ENCODE data around the gene SNX27. TPM values are rescaled to one million over a fixed set of nuclear protein-coding genes. Genes with fewer than 3 reads are reported as not detected.

The SNX27 gene
- total and polyA plus RNA-seq, 2 donors (not counting 1 experiment from before 2014, with no cell fraction given) = 29.5 to 38.1 TPM

DNA sequence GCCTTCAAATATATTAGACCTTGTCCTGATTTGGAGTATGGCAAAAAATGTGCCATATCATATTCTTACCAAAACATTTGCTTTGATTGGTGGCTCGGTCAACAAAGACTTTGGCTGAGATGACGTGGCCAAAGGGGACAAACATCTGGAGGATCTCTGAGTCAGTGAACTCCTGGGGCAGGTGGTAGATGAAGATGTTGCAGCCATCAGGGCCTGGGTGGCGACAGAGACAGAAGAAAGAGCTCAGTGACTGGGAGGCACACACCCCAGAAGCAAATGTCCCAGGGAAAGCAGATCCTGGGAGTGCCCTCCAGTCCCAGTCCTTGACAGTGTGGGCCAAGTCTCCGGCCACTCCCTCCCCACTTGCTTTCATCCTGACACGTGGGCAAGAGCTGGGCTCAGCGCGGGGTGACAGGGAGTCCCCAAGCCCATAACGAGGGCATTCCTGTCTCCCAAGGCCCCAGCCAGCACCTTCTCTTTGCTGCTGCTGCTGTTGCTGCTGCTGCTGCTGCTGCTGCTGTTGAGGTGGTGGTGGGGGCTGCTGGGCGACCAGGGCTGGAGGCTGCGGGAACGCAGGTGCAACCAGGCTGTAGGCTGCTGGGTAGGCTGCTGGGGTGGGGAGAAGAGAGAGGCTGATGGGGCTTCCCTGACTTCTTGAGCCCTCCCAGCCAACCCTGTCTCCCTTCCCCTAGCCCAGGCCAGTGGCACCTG lies 94.1 kb downstream of the SNX27 start:
- no peak for DNase-seq (ENCODE audit: low read depth in 2 of 2)

DNA sequence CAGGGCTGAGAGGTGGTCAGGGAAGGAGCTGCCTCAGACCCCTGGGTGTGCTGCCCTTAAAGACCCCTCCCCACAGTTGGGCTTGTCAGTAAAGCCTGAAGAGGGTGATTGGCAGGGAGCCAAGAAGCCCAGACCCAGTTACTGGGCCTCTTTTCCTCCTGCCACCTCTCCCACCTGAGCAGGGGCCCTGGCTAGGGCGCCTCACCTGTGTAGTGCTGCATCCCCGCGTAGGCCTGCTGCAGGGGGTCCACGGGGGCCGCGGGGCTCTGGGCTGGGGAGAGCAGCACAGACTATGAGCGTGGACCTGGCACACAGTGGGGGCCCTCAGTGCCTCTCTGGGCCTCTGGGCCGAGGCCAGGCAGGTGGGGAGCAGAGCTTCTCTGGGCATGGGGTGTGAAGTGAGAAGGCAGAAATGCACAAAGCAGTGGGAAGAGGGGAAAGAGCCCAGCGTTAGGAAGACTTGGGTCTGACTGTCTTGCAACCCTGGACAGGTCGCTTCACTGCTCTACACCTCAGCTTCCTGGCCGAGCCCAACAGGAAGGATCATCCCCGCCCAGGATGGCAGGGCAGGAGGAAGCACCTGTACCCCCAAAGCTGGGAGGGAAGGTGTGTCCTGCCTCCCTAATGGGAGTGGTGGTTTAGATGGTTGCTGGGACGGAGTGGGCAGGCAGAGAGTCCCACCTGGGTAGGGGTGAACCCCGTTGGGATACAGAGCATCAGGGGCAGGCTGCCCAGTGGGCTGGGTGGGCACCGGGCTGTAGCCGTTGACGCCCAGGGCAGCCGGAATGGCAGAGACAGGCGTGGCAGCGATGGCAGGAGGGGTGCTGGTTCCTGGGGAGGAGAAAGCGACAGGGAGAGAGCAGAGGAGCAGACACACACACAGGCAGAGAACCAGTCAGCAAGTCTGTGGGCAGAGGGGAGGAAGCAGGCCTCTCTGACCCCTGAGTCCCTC lies 94.9 kb downstream of the SNX27 start:
- Histone ChIP-seq H3K36me3 (ENCODE audit: control insufficient read depth, insufficient read depth, low read length) (no peaks in the 10 kb centered on the region), H3K4me2 (ENCODE audit: extremely low read depth, insufficient read depth, low read length) (no peak overlapping the region), H3K9me3 (ENCODE audit: control insufficient read depth, insufficient read depth, low read depth, low read length) (no peaks in the 10 kb centered on the region), H3K9ac (ENCODE audit: insufficient read depth, low read length) (no peak overlapping the region), H3K27ac (ENCODE audit: insufficient read depth, low read length) (no peak overlapping the region), H2AFZ (ENCODE audit: low read length) (no peak overlapping the region), H3K27me3 (ENCODE audit: control insufficient read depth, insufficient read depth, low read length) (no peaks in the 10 kb centered on the region), H3K79me2 (ENCODE audit: control insufficient read depth, insufficient read depth, low read length) (no peaks in the 10 kb centered on the region), H3K4me1 (ENCODE audit: control insufficient read depth, extremely low read depth, insufficient read depth, low read length) (no peaks in the 10 kb centered on the region), H4K20me1 (ENCODE audit: control insufficient read depth, extremely low read depth, insufficient read depth, low read length) (no peaks in the 10 kb centered on the region), H3K4me3 (replicated peaks in 1 of 4; ENCODE audit: control extremely low read depth in 1 of 4, insufficient read depth in 1 of 4, low read depth in 3 of 4, low read length in 4 of 4) (no peak overlapping the region)
- DNase-seq (ENCODE audit: low read depth in 2 of 2) = no peak
- TF ChIP-seq EZH2 (IDR thresholded peaks at IDR 0.05; ENCODE audit: low read length, missing control alignments) (no peak), CTCF (conservative IDR thresholded peaks at IDR 0.05 in 1 of 2, IDR thresholded peaks at IDR 0.05 in 1 of 2; ENCODE audit: low read depth in 1 of 2, low read length in 2 of 2) (no peak)

More for the DNA sequence above, 94.1 kb downstream of the SNX27 start:
- no peaks in the 10 kb centered on the region for H3K27me3 ChIP-seq (ENCODE audit: control insufficient read depth, insufficient read depth, low read length)
- H3K36me3 ChIP-seq (ENCODE audit: control insufficient read depth, insufficient read depth, low read length) = no peaks in the 10 kb centered on the region
- no peaks in the 10 kb centered on the region for H3K4me1 ChIP-seq (ENCODE audit: control insufficient read depth, extremely low read depth, insufficient read depth, low read length)
- TF ChIP-seq CTCF (conservative IDR thresholded peaks at IDR 0.05 in 1 of 2, IDR thresholded peaks at IDR 0.05 in 1 of 2; ENCODE audit: low read depth in 1 of 2, low read length in 2 of 2) = no peak
- H2AFZ ChIP-seq (ENCODE audit: low read length) = no peak overlapping the region
- no peak overlapping the region for H3K4me3 ChIP-seq (replicated peaks in 1 of 4; ENCODE audit: control extremely low read depth in 1 of 4, insufficient read depth in 1 of 4, low read depth in 3 of 4, low read length in 4 of 4)
- H3K9ac ChIP-seq (ENCODE audit: insufficient read depth, low read length) = no peak overlapping the region
- no peaks in the 10 kb centered on the region for H3K79me2 ChIP-seq (ENCODE audit: control insufficient read depth, insufficient read depth, low read length)
- no peaks in the 10 kb centered on the region for H3K9me3 ChIP-seq (ENCODE audit: control insufficient read depth, insufficient read depth, low read depth, low read length)
- no peak overlapping the region for H3K27ac ChIP-seq (ENCODE audit: insufficient read depth, low read length)
- no peaks in the 10 kb centered on the region for H4K20me1 ChIP-seq (ENCODE audit: control insufficient read depth, extremely low read depth, insufficient read depth, low read length)
- H3K4me2 ChIP-seq (ENCODE audit: extremely low read depth, insufficient read depth, low read length) = no peak overlapping the region

DNA sequence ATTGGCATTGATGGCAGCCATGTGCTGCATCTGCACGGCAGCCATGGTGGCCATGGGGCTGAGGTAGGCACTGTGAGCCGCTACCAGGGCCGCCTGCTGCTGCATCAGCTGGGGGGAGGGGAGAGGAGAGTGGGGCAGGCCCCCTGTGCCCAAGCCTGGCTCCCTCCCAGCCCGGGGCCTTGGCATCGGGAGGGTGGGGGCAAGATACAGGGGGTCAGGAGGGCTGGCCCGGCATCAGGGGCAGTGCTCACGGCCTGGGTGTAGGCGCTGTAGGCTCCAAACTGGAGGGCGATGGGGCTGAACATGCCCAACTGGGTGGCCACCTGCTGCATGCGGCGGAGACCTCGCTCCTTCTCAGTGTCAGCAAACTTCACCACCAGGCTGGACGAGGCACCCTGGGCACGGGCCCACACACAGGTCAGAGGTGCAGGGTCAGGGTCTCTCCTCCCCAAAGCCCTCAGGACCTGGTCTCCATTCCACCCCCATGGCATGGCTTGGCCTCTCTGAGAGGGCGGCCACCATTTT lies 95.8 kb downstream of the SNX27 start:
- DNase-seq (ENCODE audit: low read depth in 2 of 2) = no peak

More for the DNA sequence above, 95.8 kb downstream of the SNX27 start:
- H3K9ac ChIP-seq (ENCODE audit: insufficient read depth, low read length) = no peak overlapping the region
- no peaks in the 10 kb centered on the region for H3K4me1 ChIP-seq (ENCODE audit: control insufficient read depth, extremely low read depth, insufficient read depth, low read length)
- no peak overlapping the region for H3K27ac ChIP-seq (ENCODE audit: insufficient read depth, low read length)
- no peaks in the 10 kb centered on the region for H4K20me1 ChIP-seq (ENCODE audit: control insufficient read depth, extremely low read depth, insufficient read depth, low read length)
- no peaks in the 10 kb centered on the region for H3K36me3 ChIP-seq (ENCODE audit: control insufficient read depth, insufficient read depth, low read length)
- H2AFZ ChIP-seq (ENCODE audit: low read length) = no peak overlapping the region
- H3K79me2 ChIP-seq (ENCODE audit: control insufficient read depth, insufficient read depth, low read length) = no peaks in the 10 kb centered on the region
- no peak for TF ChIP-seq EZH2 (IDR thresholded peaks at IDR 0.05; ENCODE audit: low read length, missing control alignments)
- no peak for TF ChIP-seq CTCF (conservative IDR thresholded peaks at IDR 0.05 in 1 of 2, IDR thresholded peaks at IDR 0.05 in 1 of 2; ENCODE audit: low read depth in 1 of 2, low read length in 2 of 2)
- H3K4me3 ChIP-seq (replicated peaks in 1 of 4; ENCODE audit: control extremely low read depth in 1 of 4, insufficient read depth in 1 of 4, low read depth in 3 of 4, low read length in 4 of 4) = no peak overlapping the region
- H3K4me2 ChIP-seq (ENCODE audit: extremely low read depth, insufficient read depth, low read length) = no peak overlapping the region
- no peaks in the 10 kb centered on the region for H3K9me3 ChIP-seq (ENCODE audit: control insufficient read depth, insufficient read depth, low read depth, low read length)
- H3K27me3 ChIP-seq (ENCODE audit: control insufficient read depth, insufficient read depth, low read length) = no peaks in the 10 kb centered on the region

All from fibroblast of lung (primary cell).